ENCODE data around the gene OPN3.

The OPN3 gene

DNA sequence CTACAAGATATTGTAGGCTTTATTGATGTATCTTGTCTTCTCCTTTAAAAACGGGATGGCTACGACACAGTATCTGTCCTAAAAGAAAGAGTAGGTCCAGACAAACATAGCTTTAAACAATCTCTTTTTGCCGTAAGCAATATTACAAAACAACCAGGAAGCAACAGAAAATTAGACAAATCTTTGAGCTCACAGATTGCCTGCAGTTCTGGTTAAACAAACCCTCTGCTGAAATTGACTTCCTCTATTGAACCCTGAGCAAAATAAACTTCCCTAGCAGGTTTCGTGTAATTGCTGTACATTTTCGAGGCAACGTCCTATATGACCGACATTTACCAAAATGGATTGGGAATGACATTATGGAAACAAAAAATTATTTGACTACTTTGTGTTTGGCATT, 50.6 kb downstream of the OPN3 start:
- Mint-ChIP-seq H3K27me3 (ENCODE audit: low read depth, poor library complexity) (no peaks in the 10 kb centered on the region), H3K27ac (no peak overlapping the region), H3K4me3 (no peak overlapping the region), H3K9me3 (no peaks in the 10 kb centered on the region), H3K36me3 (ENCODE audit: low read depth) (peaks cover 4% of the 10 kb centered on the region), H3K4me1 (peaks cover 7% of the 10 kb centered on the region)
- TF ChIP-seq, protein P1, sequence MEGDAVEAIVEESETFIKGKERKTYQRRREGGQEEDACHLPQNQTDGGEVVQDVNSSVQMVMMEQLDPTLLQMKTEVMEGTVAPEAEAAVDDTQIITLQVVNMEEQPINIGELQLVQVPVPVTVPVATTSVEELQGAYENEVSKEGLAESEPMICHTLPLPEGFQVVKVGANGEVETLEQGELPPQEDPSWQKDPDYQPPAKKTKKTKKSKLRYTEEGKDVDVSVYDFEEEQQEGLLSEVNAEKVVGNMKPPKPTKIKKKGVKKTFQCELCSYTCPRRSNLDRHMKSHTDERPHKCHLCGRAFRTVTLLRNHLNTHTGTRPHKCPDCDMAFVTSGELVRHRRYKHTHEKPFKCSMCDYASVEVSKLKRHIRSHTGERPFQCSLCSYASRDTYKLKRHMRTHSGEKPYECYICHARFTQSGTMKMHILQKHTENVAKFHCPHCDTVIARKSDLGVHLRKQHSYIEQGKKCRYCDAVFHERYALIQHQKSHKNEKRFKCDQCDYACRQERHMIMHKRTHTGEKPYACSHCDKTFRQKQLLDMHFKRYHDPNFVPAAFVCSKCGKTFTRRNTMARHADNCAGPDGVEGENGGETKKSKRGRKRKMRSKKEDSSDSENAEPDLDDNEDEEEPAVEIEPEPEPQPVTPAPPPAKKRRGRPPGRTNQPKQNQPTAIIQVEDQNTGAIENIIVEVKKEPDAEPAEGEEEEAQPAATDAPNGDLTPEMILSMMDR (IDR thresholded peaks at IDR 0.05): no peak
- no peak for DNase-seq

DNA sequence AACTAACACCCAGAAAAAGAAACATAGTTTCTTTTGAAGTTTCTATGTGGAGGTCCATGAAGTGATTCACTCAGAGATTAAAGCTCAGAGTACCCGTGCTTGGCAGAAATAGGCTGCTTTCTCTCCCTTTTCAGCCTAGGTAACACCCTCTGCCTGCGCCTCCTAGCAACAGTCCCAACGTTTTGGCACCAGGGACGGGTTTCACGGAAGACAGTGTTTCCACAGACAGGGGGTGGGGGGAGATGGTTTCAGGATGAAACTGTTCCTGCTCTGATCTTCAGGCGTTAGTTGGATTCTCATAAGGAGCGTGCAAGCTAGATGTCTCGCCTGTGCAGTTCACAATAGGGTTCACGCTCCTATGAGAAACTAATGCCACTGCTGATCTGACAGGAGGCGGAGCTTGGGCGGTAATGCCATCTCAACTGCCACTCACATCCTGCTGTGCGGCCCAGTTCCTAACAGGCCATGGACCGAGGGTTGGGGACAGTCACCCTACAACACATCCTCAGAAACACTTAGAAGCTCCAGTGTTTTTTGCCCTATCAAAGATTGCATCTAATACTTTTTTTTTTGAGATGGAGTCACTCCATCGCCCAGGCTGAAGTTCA, 53.2 kb downstream of the OPN3 start:
- H3K36me3 Mint-ChIP-seq (ENCODE audit: low read depth): no peaks in the 10 kb centered on the region
- H3K4me1 Mint-ChIP-seq: peaks cover 7% of the 10 kb centered on the region
- H3K4me3 Mint-ChIP-seq: no peak overlapping the region
- TF ChIP-seq, protein P1 (IDR thresholded peaks at IDR 0.05): no peak
- H3K27ac Mint-ChIP-seq: no peak overlapping the region
- H3K9me3 Mint-ChIP-seq: peaks cover 3% of the 10 kb centered on the region
- H3K27me3 Mint-ChIP-seq (ENCODE audit: low read depth, poor library complexity): no peaks in the 10 kb centered on the region
- no peak for DNase-seq

DNA sequence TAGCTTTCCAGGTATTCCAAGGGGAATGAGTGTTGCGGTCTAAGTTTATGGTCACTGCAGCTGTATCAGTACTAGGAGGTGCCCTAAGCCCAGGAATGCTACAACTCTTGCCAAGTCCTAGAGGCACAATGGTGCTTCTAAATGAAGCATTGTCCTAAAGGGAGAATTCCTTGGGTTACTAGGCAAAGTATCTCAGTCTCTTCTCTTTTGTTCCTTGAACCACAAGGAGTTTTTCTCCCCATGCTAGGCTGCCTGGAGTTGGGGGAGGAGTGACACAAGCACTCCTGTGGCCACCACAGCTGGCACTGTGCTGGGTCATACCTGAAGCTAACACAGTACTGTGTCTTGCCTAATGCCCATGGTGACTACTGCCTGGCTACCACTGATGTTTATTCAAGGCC, 57.2 kb downstream of the OPN3 start:
- Mint-ChIP-seq H3K4me1 (no peaks in the 10 kb centered on the region), H3K27ac (no peak overlapping the region), H3K4me3 (no peak overlapping the region), H3K36me3 (ENCODE audit: low read depth) (no peaks in the 10 kb centered on the region), H3K9me3 (peaks cover 8% of the 10 kb centered on the region), H3K27me3 (ENCODE audit: low read depth, poor library complexity) (no peaks in the 10 kb centered on the region)
- DNase-seq: no peak
- TF ChIP-seq, protein P1 (IDR thresholded peaks at IDR 0.05): no peak

- Mint-ChIP-seq H3K9me3 (peaks cover 30% of the 10 kb centered on the region), H3K4me3 (no peak overlapping the region), H3K27ac (no peak overlapping the region), H3K36me3 (ENCODE audit: low read depth) (no peaks in the 10 kb centered on the region), H3K27me3 (ENCODE audit: low read depth, poor library complexity) (peaks cover 6% of the 10 kb centered on the region), H3K4me1 (no peaks in the 10 kb centered on the region)
- DNase-seq: no peak
- TF ChIP-seq, protein P1 (IDR thresholded peaks at IDR 0.05): no peak
Measured at GRCh38 chr1:241579434-241579833, 60.7 kb downstream of the OPN3 start.

GRCh38 chr1:241574154-241574553, 66.0 kb downstream of the OPN3 start:
- Mint-ChIP-seq H3K4me1 (no peaks in the 10 kb centered on the region), H3K27ac (no peak overlapping the region), H3K36me3 (ENCODE audit: low read depth) (no peaks in the 10 kb centered on the region), H3K9me3 (peaks cover 34% of the 10 kb centered on the region), H3K4me3 (no peak overlapping the region), H3K27me3 (ENCODE audit: low read depth, poor library complexity) (peaks cover 15% of the 10 kb centered on the region)
- no peak for DNase-seq
- TF ChIP-seq, protein P1 (IDR thresholded peaks at IDR 0.05): no peak

DNA sequence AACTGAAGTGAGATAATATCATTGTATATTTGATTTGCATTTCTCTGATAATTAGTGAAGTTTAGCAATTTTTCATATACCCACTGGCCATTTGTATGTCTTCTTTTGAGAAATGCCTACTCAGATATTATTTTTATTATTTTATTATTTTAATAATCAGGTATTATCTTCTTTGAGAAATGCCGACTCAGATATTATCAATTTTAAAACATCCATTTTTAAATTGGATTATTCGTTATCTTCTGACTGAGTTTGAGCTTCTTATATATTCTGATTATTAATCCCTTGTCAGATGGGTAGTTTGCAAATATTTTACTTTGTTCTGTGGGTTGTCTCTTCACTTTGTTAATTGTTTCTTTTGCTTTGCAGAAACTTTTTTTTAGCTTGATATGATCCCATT, 70.3 kb downstream of the OPN3 start:
- no peak for DNase-seq
- TF ChIP-seq, protein P1 (IDR thresholded peaks at IDR 0.05): no peak
- Mint-ChIP-seq H3K9me3 (peaks cover 6% of the 10 kb centered on the region), H3K36me3 (ENCODE audit: low read depth) (no peaks in the 10 kb centered on the region), H3K27me3 (ENCODE audit: low read depth, poor library complexity) (peaks cover 22% of the 10 kb centered on the region), H3K4me1 (no peaks in the 10 kb centered on the region), H3K4me3 (no peak overlapping the region), H3K27ac (no peak overlapping the region)

All from nephron progenitor cell (in vitro differentiated cells).